ENCODE measurements around the gene CBY2.

GRCh38 chr13:45662162-45662561 lies 40.0 kb upstream of the CBY2 start:
- no peak for TF ChIP-seq ZNF274 (IDR thresholded peaks at IDR 0.05; ENCODE audit: low read depth, low read length)
- no peak for TF ChIP-seq YY1 (IDR thresholded peaks at IDR 0.05; ENCODE audit: insufficient read depth, insufficient read length)
- TF ChIP-seq SUZ12 (IDR thresholded peaks at IDR 0.05; ENCODE audit: extremely low read depth, insufficient read depth, insufficient read length), result no peak
